Activated CD4-positive, CD25-positive, alpha-beta regulatory T cell treated with anti-CD3 and anti-CD28 coated beads, Interleukin-2, amount 50 U/mL, for 24 hours (primary cell): ENCODE measurements around the gene MFAP3.
"Not testable (repeated sequence)": the region's sequence is repeated elsewhere in the genome, so short reads cannot be mapped to it uniquely, and the experiment has no call there.

Source experiments
- ATAC-seq, 2 donors: fragments of 150-1000 bp; cut with Tn5 transposase; one replicate each; pipeline ENCODE4 v1.10.0; 2021; ENCODE audit warnings: mild to moderate bottlenecking in 1 of 2, moderate library complexity in 1 of 2

Gene MFAP3

GRCh38 chr5:154038707-154039457, at the start of gene MFAP3, which contains the start of gene FAM114A2:
Gene MFAP3, plus strand, starts transcription at chr5:154038967. Its CDS starts 10,756 bp downstream, at chr5:154049723.
Gene FAM114A2, minus strand, starts transcription at chr5:154038910. Its CDS starts 3,957 bp downstream, at chr5:154034953.
- peak; percentile 98 to 99 for ATAC-seq

GRCh38 chr5:153991168-153991567, 47.6 kb upstream of the MFAP3 start:
- no peak for ATAC-seq

GRCh38 chr5:153998010-153998409, 40.8 kb upstream of the MFAP3 start:
- ATAC-seq: no peak

- no peak for ATAC-seq
Observed at GRCh38 chr5:153998768-153999167, 40.0 kb upstream of the MFAP3 start.

- no peak for ATAC-seq
Observed at GRCh38 chr5:153999995-154000394, 38.8 kb upstream of the MFAP3 start.

- ATAC-seq: no peak
Observed at GRCh38 chr5:154000703-154001102, 38.1 kb upstream of the MFAP3 start.

- no peak for ATAC-seq
Observed at GRCh38 chr5:154002093-154002492, 36.7 kb upstream of the MFAP3 start.

GRCh38 chr5:154002511-154003020, 36.2 kb upstream of the MFAP3 start:
- ATAC-seq: no peak

- ATAC-seq: no peak
Observed at GRCh38 chr5:154005648-154006047, 33.1 kb upstream of the MFAP3 start.

GRCh38 chr5:154010660-154011059, 28.1 kb upstream of the MFAP3 start:
- ATAC-seq: no peak

- no peak for ATAC-seq
Observed at GRCh38 chr5:154015071-154015693, 23.6 kb upstream of the MFAP3 start.

GRCh38 chr5:154018919-154019318, 19.8 kb upstream of the MFAP3 start:
- not testable (repeated sequence) for ATAC-seq

GRCh38 chr5:154025951-154026350, 12.8 kb upstream of the MFAP3 start:
- ATAC-seq: no peak

GRCh38 chr5:154031937-154032489, 6.8 kb upstream of the MFAP3 start:
- ATAC-seq: no peak

GRCh38 chr5:154034944-154035343, 3.8 kb upstream of the MFAP3 start:
- ATAC-seq: no peak

GRCh38 chr5:154038261-154038706, 483 bp upstream of the MFAP3 start:
- peak; percentile 48 to 50 for ATAC-seq

GRCh38 chr5:154039458-154039829, 677 bp downstream of the MFAP3 start:
- no peak for ATAC-seq

GRCh38 chr5:154042766-154043165, 4.0 kb downstream of the MFAP3 start:
- ATAC-seq: no peak

GRCh38 chr5:154044099-154044498, 5.3 kb downstream of the MFAP3 start:
- ATAC-seq: no peak

GRCh38 chr5:154044581-154044980, 5.8 kb downstream of the MFAP3 start:
- ATAC-seq: no peak

- ATAC-seq: no peak
Observed at GRCh38 chr5:154046486-154046885, 7.7 kb downstream of the MFAP3 start.

- ATAC-seq: no peak
Observed at GRCh38 chr5:154047324-154047723, 8.6 kb downstream of the MFAP3 start.

- ATAC-seq: no peak
Observed at GRCh38 chr5:154049636-154050035, 10.9 kb downstream of the MFAP3 start.

- ATAC-seq: peak; percentile 48 to 83
Observed at GRCh38 chr5:154053468-154053867, 14.7 kb downstream of the MFAP3 start.
